ENCODE measurements around the gene VTCN1.

Gene VTCN1

GRCh38 chr1:117188170-117188815 lies 22.4 kb downstream of the VTCN1 start:
- FAIRE-seq (no peak), DNase-seq (ENCODE audit: insufficient read length, low spot score) (no peak)
- TF ChIP-seq PAX5 (IDR thresholded peaks at IDR 0.05; ENCODE audit: insufficient read depth, low read length, severe bottlenecking), result no peak
- no peak for TF ChIP-seq TAF1 (IDR thresholded peaks at IDR 0.05; ENCODE audit: low read depth, low read length)
- no peak for TF ChIP-seq SPI1 (IDR thresholded peaks at IDR 0.05; ENCODE audit: low read depth, low read length)
- TF ChIP-seq POLR2A (IDR thresholded peaks at IDR 0.05; ENCODE audit: low read depth, low read length), result no peak
- TF ChIP-seq POU2F2 (IDR thresholded peaks at IDR 0.05; ENCODE audit: low read depth, low read length), result no peak
- no peak for TF ChIP-seq POLR2AphosphoS5 (IDR thresholded peaks at IDR 0.05; ENCODE audit: low read depth, low read length)

- DNase-seq (ENCODE audit: insufficient read length, low spot score), result no peak
- TF ChIP-seq POU2F2 (IDR thresholded peaks at IDR 0.05; ENCODE audit: low read depth, low read length) (no peak), SPI1 (IDR thresholded peaks at IDR 0.05; ENCODE audit: low read depth, low read length) (no peak), POLR2A (IDR thresholded peaks at IDR 0.05; ENCODE audit: low read depth, low read length) (no peak), PAX5 (IDR thresholded peaks at IDR 0.05; ENCODE audit: insufficient read depth, low read length, severe bottlenecking) (no peak), POLR2AphosphoS5 (IDR thresholded peaks at IDR 0.05; ENCODE audit: low read depth, low read length) (no peak), TAF1 (IDR thresholded peaks at IDR 0.05; ENCODE audit: low read depth, low read length) (no peak)
- no peak for FAIRE-seq
Measured at GRCh38 chr1:117183112-117183511, 27.6 kb downstream of the VTCN1 start.

GRCh38 chr1:117182319-117182718 lies 28.4 kb downstream of the VTCN1 start:
- FAIRE-seq, result no peak
- DNase-seq (ENCODE audit: insufficient read length, low spot score), result no peak
- no peak for TF ChIP-seq POU2F2 (IDR thresholded peaks at IDR 0.05; ENCODE audit: low read depth, low read length)
- TF ChIP-seq TAF1 (IDR thresholded peaks at IDR 0.05; ENCODE audit: low read depth, low read length), result no peak
- TF ChIP-seq POLR2AphosphoS5 (IDR thresholded peaks at IDR 0.05; ENCODE audit: low read depth, low read length), result no peak
- TF ChIP-seq PAX5 (IDR thresholded peaks at IDR 0.05; ENCODE audit: insufficient read depth, low read length, severe bottlenecking), result no peak
- no peak for TF ChIP-seq POLR2A (IDR thresholded peaks at IDR 0.05; ENCODE audit: low read depth, low read length)
- TF ChIP-seq SPI1 (IDR thresholded peaks at IDR 0.05; ENCODE audit: low read depth, low read length), result no peak

GRCh38 chr1:117181630-117182041 lies 29.1 kb downstream of the VTCN1 start:
- FAIRE-seq (no peak), DNase-seq (ENCODE audit: insufficient read length, low spot score) (no peak)
- TF ChIP-seq SPI1 (IDR thresholded peaks at IDR 0.05; ENCODE audit: low read depth, low read length) (no peak), PAX5 (IDR thresholded peaks at IDR 0.05; ENCODE audit: insufficient read depth, low read length, severe bottlenecking) (no peak), POLR2AphosphoS5 (IDR thresholded peaks at IDR 0.05; ENCODE audit: low read depth, low read length) (no peak), POLR2A (IDR thresholded peaks at IDR 0.05; ENCODE audit: low read depth, low read length) (no peak), TAF1 (IDR thresholded peaks at IDR 0.05; ENCODE audit: low read depth, low read length) (no peak), POU2F2 (IDR thresholded peaks at IDR 0.05; ENCODE audit: low read depth, low read length) (no peak)

GRCh38 chr1:117180147-117180967 lies 30.4 kb downstream of the VTCN1 start:
- TF ChIP-seq SPI1 (IDR thresholded peaks at IDR 0.05; ENCODE audit: low read depth, low read length) (no peak), POU2F2 (IDR thresholded peaks at IDR 0.05; ENCODE audit: low read depth, low read length) (no peak), POLR2AphosphoS5 (IDR thresholded peaks at IDR 0.05; ENCODE audit: low read depth, low read length) (no peak), PAX5 (IDR thresholded peaks at IDR 0.05; ENCODE audit: insufficient read depth, low read length, severe bottlenecking) (no peak), POLR2A (IDR thresholded peaks at IDR 0.05; ENCODE audit: low read depth, low read length) (no peak), TAF1 (IDR thresholded peaks at IDR 0.05; ENCODE audit: low read depth, low read length) (no peak)
- FAIRE-seq (no peak), DNase-seq (ENCODE audit: insufficient read length, low spot score) (no peak)

- DNase-seq (ENCODE audit: insufficient read length, low spot score), result no peak
- FAIRE-seq, result no peak
- TF ChIP-seq TAF1 (IDR thresholded peaks at IDR 0.05; ENCODE audit: low read depth, low read length), result no peak
- no peak for TF ChIP-seq POU2F2 (IDR thresholded peaks at IDR 0.05; ENCODE audit: low read depth, low read length)
- TF ChIP-seq POLR2AphosphoS5 (IDR thresholded peaks at IDR 0.05; ENCODE audit: low read depth, low read length), result no peak
- no peak for TF ChIP-seq PAX5 (IDR thresholded peaks at IDR 0.05; ENCODE audit: insufficient read depth, low read length, severe bottlenecking)
- no peak for TF ChIP-seq SPI1 (IDR thresholded peaks at IDR 0.05; ENCODE audit: low read depth, low read length)
- no peak for TF ChIP-seq POLR2A (IDR thresholded peaks at IDR 0.05; ENCODE audit: low read depth, low read length)
Measured at GRCh38 chr1:117179471-117179870, 31.3 kb downstream of the VTCN1 start.

GRCh38 chr1:117178756-117179155 lies 32.0 kb downstream of the VTCN1 start:
- no peak for DNase-seq (ENCODE audit: insufficient read length, low spot score)
- TF ChIP-seq SPI1 (IDR thresholded peaks at IDR 0.05; ENCODE audit: low read depth, low read length) (no peak), TAF1 (IDR thresholded peaks at IDR 0.05; ENCODE audit: low read depth, low read length) (no peak), PAX5 (IDR thresholded peaks at IDR 0.05; ENCODE audit: insufficient read depth, low read length, severe bottlenecking) (no peak), POLR2A (IDR thresholded peaks at IDR 0.05; ENCODE audit: low read depth, low read length) (no peak), POU2F2 (IDR thresholded peaks at IDR 0.05; ENCODE audit: low read depth, low read length) (no peak), POLR2AphosphoS5 (IDR thresholded peaks at IDR 0.05; ENCODE audit: low read depth, low read length) (no peak)
- FAIRE-seq, result no peak

GRCh38 chr1:117177376-117177775 lies 33.4 kb downstream of the VTCN1 start:
- no peak for FAIRE-seq
- DNase-seq (ENCODE audit: insufficient read length, low spot score), result no peak
- no peak for TF ChIP-seq POLR2A (IDR thresholded peaks at IDR 0.05; ENCODE audit: low read depth, low read length)
- TF ChIP-seq PAX5 (IDR thresholded peaks at IDR 0.05; ENCODE audit: insufficient read depth, low read length, severe bottlenecking), result no peak
- TF ChIP-seq POU2F2 (IDR thresholded peaks at IDR 0.05; ENCODE audit: low read depth, low read length), result no peak
- no peak for TF ChIP-seq TAF1 (IDR thresholded peaks at IDR 0.05; ENCODE audit: low read depth, low read length)
- TF ChIP-seq POLR2AphosphoS5 (IDR thresholded peaks at IDR 0.05; ENCODE audit: low read depth, low read length), result no peak
- no peak for TF ChIP-seq SPI1 (IDR thresholded peaks at IDR 0.05; ENCODE audit: low read depth, low read length)

- DNase-seq (ENCODE audit: insufficient read length, low spot score), result no peak
- no peak for FAIRE-seq
- no peak for TF ChIP-seq POLR2AphosphoS5 (IDR thresholded peaks at IDR 0.05; ENCODE audit: low read depth, low read length)
- no peak for TF ChIP-seq PAX5 (IDR thresholded peaks at IDR 0.05; ENCODE audit: insufficient read depth, low read length, severe bottlenecking)
- TF ChIP-seq SPI1 (IDR thresholded peaks at IDR 0.05; ENCODE audit: low read depth, low read length), result no peak
Measured at GRCh38 chr1:117176579-117176978, 34.1 kb downstream of the VTCN1 start.
